EL (cell line): Measurements from ENCODE around the gene TMEM120B.

Experiments
- DNase-seq: peaks from one replicate; pipeline ENCODE4 v3.0.0-alpha.2; 2016

The TMEM120B gene

GRCh38 chr12:121793838-121794533 lies 81.4 kb downstream of the TMEM120B start:
- DNase-seq = peak; percentile 92

- DNase-seq = no peak
Measured at GRCh38 chr12:121794534-121795033, 82.0 kb downstream of the TMEM120B start.

- DNase-seq = peak; percentile 83
Measured at GRCh38 chr12:121795034-121795968, 82.7 kb downstream of the TMEM120B start.

GRCh38 chr12:121796855-121797751 lies 84.6 kb downstream of the TMEM120B start:
- DNase-seq = peak; percentile 93

- peak; percentile 42 for DNase-seq
Measured at GRCh38 chr12:121797937-121798786, 85.6 kb downstream of the TMEM120B start.

GRCh38 chr12:121798787-121799155 lies 86.2 kb downstream of the TMEM120B start:
- DNase-seq = no peak

- peak; percentile 77 for DNase-seq
Measured at GRCh38 chr12:121799156-121799841, 86.7 kb downstream of the TMEM120B start.

GRCh38 chr12:121799842-121800693 lies 87.5 kb downstream of the TMEM120B start:
- peak; percentile 93 for DNase-seq

GRCh38 chr12:121800694-121801594 lies 88.4 kb downstream of the TMEM120B start:
- peak; percentile 78 for DNase-seq

GRCh38 chr12:121801595-121802484 lies 89.3 kb downstream of the TMEM120B start:
- no peak for DNase-seq

GRCh38 chr12:121802485-121802842 lies 89.9 kb downstream of the TMEM120B start:
- DNase-seq = no peak

- peak; percentile 96 for DNase-seq
Measured at GRCh38 chr12:121802843-121803698, 90.5 kb downstream of the TMEM120B start.

- peak; percentile 69 for DNase-seq
Measured at GRCh38 chr12:121803861-121804416, 91.4 kb downstream of the TMEM120B start, which contains the start of gene SETD1B. Gene SETD1B (plus strand): TSS chr12:121804009. CDS start chr12:121804738, 729 bp downstream.

- DNase-seq = peak; percentile 41
Measured at GRCh38 chr12:121804417-121805111, 92.0 kb downstream of the TMEM120B start.

- DNase-seq = peak; percentile 47
Measured at GRCh38 chr12:121805171-121806008, 92.8 kb downstream of the TMEM120B start.
